ENCODE data around the gene SLC39A11.

- TF ChIP-seq, protein P1, sequence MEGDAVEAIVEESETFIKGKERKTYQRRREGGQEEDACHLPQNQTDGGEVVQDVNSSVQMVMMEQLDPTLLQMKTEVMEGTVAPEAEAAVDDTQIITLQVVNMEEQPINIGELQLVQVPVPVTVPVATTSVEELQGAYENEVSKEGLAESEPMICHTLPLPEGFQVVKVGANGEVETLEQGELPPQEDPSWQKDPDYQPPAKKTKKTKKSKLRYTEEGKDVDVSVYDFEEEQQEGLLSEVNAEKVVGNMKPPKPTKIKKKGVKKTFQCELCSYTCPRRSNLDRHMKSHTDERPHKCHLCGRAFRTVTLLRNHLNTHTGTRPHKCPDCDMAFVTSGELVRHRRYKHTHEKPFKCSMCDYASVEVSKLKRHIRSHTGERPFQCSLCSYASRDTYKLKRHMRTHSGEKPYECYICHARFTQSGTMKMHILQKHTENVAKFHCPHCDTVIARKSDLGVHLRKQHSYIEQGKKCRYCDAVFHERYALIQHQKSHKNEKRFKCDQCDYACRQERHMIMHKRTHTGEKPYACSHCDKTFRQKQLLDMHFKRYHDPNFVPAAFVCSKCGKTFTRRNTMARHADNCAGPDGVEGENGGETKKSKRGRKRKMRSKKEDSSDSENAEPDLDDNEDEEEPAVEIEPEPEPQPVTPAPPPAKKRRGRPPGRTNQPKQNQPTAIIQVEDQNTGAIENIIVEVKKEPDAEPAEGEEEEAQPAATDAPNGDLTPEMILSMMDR (IDR thresholded peaks at IDR 0.05; ENCODE audit: low read depth, low read length) = no peak
- TF ChIP-seq EZH2phosphoT487 (IDR thresholded peaks at IDR 0.05; ENCODE audit: low read depth) = no peak
Measured at GRCh38 chr17:72989074-72989610, 103.3 kb downstream of the SLC39A11 start.

Data from OCI-LY3 (cell line).